Stimulated activated CD8-positive, alpha-beta memory T cell treated with anti-CD3 and anti-CD28 coated beads, Interleukin-4, amount 100 ng/mL, for 48 hours (primary cell): ENCODE measurements around the gene ARHGEF4.

Experiments
- DNase-seq: peaks from one replicate; pipeline ENCODE4 v3.0.0-alpha.2; 2020

ARHGEF4 gene

GRCh38 chr2:130818809-130819208, 17.9 kb upstream of the ARHGEF4 start:
- no peak for DNase-seq

DNA sequence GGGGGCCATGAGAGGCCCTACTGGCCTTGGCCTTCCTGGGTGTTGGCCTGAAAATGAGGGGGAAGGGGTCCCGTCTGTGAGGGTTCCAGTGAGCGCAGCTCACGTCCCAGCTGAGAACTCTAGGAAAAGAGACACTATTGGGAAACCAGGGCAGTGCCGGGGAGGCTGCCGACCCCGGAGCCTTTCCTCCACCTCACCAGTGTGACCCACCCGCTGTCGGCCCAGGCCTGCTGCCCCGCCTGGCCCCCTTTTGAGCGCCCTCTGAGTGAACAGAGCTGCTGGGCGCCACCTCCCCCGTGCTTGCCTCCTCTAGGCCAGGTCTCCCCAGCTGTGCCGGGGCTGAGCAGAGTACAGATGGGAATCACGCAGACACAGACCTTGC, 17.5 kb upstream of the ARHGEF4 start:
- no peak for DNase-seq

DNA sequence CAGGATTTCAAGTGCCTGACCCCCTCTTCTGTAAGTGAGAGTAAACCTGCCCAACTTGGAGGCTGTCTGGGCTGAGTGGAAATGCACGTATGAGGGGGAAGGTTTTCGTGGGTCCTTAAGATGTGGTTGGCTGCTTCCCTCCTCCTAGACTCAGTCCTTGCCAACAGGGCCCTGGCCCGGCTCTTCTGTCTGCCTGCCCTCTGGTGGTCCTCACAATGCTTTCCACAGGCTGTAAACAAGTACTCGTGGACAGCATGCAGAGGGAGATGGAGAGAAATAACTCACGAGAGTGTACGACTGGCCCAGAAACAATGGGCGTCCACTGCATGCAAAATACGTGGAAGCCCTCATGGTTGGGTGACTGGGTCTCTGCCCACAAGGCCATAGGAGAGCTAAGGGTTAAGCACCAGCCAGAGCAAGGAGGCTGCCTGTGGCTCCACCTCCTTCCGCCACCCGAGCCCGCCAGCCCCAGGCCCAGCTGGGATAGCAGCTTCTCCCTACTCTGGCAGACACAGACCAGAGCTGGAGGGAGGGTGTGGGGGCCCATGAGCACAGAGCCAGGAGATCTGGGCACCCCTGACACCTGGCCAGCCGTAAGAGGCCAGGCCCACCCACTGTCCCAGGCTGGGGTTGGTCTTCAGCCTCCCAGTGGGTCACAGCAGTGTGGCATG, 17.0 kb upstream of the ARHGEF4 start:
- DNase-seq: no peak

DNA sequence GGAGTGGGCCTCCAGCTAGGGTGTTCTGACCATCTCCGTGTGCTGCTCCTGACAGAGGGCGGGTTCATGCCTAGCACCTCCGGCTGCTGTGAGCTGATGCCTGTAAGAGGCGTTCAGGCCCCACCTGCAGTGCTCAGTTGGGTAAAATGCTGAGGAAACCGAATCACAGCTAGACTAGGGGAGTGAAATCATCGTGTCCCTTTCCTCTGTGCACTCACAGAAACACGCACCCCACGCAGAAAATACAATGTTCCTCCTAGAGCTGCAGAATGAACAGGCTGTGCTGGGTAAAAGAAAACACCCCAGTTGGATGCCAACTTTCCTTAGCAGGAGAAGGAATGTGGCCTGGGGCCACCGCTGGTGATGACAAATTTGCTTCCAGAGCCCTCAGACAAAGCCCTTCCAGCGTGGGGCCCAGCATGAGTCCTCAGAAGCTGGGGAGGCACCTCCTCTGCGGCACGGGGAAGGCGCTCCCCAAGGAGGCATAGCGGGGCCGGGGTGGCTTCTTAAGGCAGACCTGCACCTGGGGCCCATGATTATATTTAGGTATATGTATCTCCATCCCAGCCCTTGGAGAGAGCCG, 16.3 kb upstream of the ARHGEF4 start:
- DNase-seq: no peak

DNA sequence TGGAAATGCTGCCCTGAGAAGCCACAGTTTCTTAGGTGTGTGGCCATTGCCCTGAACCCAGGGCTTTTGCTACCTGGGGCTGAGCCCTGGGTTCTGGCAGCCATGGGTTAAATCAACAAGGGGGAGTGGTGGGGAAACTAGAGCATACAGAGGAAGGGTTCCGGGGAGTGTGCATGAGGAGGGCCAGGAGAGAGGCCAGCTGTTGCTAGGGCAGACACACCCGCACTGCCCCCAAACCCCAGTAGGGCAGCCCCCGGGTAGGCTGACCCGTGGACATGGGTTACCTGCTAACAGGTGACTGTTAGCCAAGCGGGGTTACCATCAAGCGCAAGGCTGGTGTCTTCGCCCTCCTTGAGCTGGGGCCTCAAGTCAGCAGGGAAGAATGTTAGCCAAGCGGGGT, 14.8 kb upstream of the ARHGEF4 start:
- DNase-seq: no peak

- no peak for DNase-seq
Observed at GRCh38 chr2:130822766-130823165, 13.9 kb upstream of the ARHGEF4 start.

GRCh38 chr2:130823171-130823885, 13.4 kb upstream of the ARHGEF4 start:
- DNase-seq: no peak

DNA sequence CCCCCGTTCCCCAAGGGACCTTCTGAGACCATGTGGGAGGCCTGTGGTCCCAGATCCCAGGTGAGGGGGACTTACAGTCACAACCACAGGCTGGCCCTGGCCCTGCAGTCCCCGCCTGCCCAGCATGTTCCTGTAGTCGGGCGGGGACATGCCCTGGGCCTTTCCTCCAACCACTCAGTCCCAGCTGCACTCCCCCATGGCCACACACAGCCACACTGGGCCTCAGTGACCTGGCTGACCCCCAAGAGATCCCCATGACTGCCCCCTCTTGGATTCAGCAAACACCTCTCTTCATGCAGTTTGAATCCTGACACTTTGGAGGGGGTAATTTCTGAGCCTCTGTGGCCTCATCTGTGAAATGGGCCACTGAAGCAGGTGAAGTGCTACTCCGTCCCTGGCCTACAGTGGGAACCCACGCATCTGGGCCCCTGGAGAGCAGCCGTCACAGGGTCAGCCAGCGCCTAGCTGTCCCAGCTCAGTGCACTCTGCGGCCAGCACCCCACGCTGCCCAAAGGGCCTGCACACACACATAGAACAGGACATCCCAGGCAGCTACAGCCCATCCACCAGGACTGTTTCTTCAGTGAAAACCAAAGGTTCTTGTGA, 12.7 kb upstream of the ARHGEF4 start:
- DNase-seq: peak; percentile 46

- peak; percentile 76 for DNase-seq
Observed at GRCh38 chr2:130824492-130825061, 12.1 kb upstream of the ARHGEF4 start.

- DNase-seq: no peak
Observed at GRCh38 chr2:130825231-130825965, 11.3 kb upstream of the ARHGEF4 start.

GRCh38 chr2:130825966-130826253, 10.8 kb upstream of the ARHGEF4 start:
- no peak for DNase-seq

- no peak for DNase-seq
Observed at GRCh38 chr2:130826419-130826818, 10.3 kb upstream of the ARHGEF4 start.

GRCh38 chr2:130826821-130827501, 9.8 kb upstream of the ARHGEF4 start:
- DNase-seq: no peak

- no peak for DNase-seq
Observed at GRCh38 chr2:130827502-130828251, 9.0 kb upstream of the ARHGEF4 start.

DNA sequence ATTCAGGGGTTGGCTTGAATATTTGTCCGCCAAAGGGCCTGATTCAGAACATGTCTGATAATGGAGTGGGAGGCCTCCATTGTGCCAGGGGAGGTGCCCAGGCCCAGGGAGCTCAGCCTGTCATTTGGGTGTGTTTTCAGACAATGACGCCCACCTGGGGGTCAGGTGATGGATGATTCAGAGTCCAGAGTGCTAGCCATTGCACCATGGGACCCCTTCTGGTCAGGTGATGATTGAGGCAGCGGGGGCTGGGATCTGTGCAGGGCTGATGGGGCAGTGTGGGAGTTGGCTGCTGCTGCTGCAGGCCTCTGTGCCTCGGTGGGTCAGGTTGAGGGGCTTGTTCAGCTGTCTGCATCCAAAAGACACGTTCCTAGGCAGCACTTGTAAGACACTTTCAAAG, 8.3 kb upstream of the ARHGEF4 start:
- no peak for DNase-seq

- DNase-seq: no peak
Observed at GRCh38 chr2:130829015-130829414, 7.7 kb upstream of the ARHGEF4 start.

GRCh38 chr2:130830538-130830937, 6.2 kb upstream of the ARHGEF4 start:
- no peak for DNase-seq

- DNase-seq: no peak
Observed at GRCh38 chr2:130831356-130831755, 5.4 kb upstream of the ARHGEF4 start.

GRCh38 chr2:130832296-130832940, 4.3 kb upstream of the ARHGEF4 start:
- DNase-seq: no peak

DNA sequence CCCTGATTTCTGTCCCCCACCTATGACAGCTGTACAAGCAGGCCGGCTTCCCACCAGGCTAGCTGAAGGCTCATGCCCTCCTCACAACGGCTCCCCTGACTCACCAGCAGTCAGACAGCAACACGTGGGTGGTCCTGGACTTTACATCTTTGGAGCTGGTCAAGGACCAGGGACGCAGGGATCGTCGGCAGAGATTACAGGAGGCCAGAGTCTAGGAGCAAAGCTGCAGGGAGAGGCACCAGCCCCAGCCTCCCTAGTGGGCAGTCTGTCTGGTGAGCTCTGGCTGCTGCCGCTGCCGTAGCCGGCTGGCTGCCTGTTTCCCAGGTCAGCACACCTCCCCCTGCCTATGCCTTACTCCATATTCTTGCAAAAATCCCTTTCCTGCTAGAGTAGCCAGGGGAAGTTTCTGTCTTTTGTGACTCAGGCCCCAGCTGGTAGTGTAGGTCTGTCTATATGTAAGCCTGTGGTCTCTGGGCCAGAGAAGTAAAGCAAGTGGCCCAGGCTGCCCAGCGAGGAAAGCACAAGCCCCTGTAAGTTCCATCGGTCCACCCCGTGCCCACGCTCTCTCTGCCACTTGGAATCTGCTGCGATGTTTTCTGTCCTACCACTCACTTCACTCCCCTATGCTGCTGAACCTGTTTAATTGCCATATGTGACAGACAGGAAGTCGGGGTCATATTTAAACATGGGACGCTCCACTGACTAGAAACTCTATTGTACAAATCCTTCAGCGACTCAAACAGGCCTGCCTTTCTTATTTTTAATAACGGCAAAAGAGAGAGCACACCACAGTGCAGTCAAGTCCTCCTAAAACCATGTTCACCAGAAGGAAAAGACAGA, 2.4 kb upstream of the ARHGEF4 start:
- DNase-seq: no peak
